Spleen (tissue), 7 donors: ENCODE data around the gene HLA-B.

Experiments used
- POLR2A ChIP-seq, 3 donors: fragments of 450-650 bp; IDR thresholded peaks; one replicate each; pipeline ENCODE4 v1.5.1; 2017; ENCODE audit warnings: antibody characterized with exemption in 3 of 3, mild to moderate bottlenecking in 1 of 3
- POLR2AphosphoS5 ChIP-seq, 3 donors: sonication (generic); formaldehyde crosslinking; IDR thresholded peaks; one replicate each; pipeline ENCODE4 v1.5.1; 2017; ENCODE audit warnings: antibody characterized with exemption in 3 of 3
- TF ChIP-seq, protein P1 (sequence below), 11 experiments: fragments of 200-600 bp in 7 of 11; fragments of 450-650 bp in 4 of 11; sonication (generic) in 4 of 11; IDR thresholded peaks in 8 of 11; conservative IDR thresholded peaks in 3 of 11; 1 replicate in 7 of 11; 2 replicates in 4 of 11; pipeline versions ENCODE4 v1.4.0 to v1.8.0; 2016 to 2021; ENCODE audit warnings: antibody characterized with exemption in 11 of 11, inconsistent platforms in 4 of 11, mild to moderate bottlenecking in 1 of 11
- donor health status: DM: no; HTN: no; CAD: no; lungs with moderate emphysema.
- donor health status: DM: no; HTN: no; CAD: no.
- donor health status: DM: no; HTN: no; CAD: no.

DNA sequence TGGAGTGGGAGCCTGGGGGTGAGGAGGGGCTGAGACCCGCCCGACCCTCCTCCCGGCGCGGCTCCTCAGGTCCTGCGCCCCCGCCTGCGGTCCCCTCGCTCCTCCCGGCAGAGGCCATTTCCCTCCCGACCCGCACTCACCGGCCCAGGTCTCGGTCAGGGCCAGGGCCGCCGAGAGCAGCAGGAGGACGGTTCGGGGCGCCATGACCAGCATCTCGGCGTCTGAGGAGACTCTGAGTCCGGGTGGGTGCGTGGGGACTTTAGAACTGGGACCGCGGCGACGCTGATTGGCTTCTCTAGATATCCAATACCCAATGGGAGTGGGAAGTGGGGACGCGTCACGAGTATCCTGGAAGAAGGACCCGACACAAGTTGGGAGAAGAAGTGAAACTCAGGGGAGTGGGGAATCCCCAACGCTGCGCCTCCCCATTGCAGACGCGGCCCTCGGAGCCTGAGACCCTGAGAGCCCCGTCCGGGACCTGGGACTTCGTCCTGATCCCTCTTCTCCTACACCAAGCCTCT, at the start of gene HLA-B:
- TF ChIP-seq, protein P1, sequence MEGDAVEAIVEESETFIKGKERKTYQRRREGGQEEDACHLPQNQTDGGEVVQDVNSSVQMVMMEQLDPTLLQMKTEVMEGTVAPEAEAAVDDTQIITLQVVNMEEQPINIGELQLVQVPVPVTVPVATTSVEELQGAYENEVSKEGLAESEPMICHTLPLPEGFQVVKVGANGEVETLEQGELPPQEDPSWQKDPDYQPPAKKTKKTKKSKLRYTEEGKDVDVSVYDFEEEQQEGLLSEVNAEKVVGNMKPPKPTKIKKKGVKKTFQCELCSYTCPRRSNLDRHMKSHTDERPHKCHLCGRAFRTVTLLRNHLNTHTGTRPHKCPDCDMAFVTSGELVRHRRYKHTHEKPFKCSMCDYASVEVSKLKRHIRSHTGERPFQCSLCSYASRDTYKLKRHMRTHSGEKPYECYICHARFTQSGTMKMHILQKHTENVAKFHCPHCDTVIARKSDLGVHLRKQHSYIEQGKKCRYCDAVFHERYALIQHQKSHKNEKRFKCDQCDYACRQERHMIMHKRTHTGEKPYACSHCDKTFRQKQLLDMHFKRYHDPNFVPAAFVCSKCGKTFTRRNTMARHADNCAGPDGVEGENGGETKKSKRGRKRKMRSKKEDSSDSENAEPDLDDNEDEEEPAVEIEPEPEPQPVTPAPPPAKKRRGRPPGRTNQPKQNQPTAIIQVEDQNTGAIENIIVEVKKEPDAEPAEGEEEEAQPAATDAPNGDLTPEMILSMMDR (IDR thresholded peaks at IDR 0.05 in 8 of 11, conservative IDR thresholded peaks at IDR 0.05 in 3 of 11) = peak in 1 of 11 experiments; percentile 6
- TF ChIP-seq POLR2A (IDR thresholded peaks at IDR 0.05) (peak in 1 of 3 donors; percentile 95), POLR2AphosphoS5 (IDR thresholded peaks at IDR 0.05) (peak in 2 of 3 donors; percentile 77 to 99)
